Endothelial cell (in vitro differentiated cells): ENCODE measurements around the gene CCDC141. TPM values are rescaled to one million over a fixed set of nuclear protein-coding genes. Genes with fewer than 3 reads are reported as not detected.

Experiments used
- DNase-seq: peaks from one replicate; pipeline ENCODE4 v3.0.0; 2021; ENCODE audit warnings: low spot score
- H3K27ac Mint-ChIP-seq: one replicate; pipeline ENCODE4 v1.8.0; 2021; ENCODE audit warnings: mixed read lengths, inconsistent platforms; ENCODE audit not compliant: unreplicated experiment
- H3K27me3 Mint-ChIP-seq: one replicate; pipeline ENCODE4 v1.8.0; 2021; ENCODE audit warnings: mild to moderate bottlenecking, moderate library complexity, mixed read lengths, inconsistent platforms; ENCODE audit not compliant: unreplicated experiment
- H3K36me3 Mint-ChIP-seq: one replicate; pipeline ENCODE4 v1.8.0; 2021; ENCODE audit warnings: mild to moderate bottlenecking, low read depth, mixed read lengths, inconsistent platforms; ENCODE audit not compliant: unreplicated experiment
- H3K4me1 Mint-ChIP-seq: one replicate; pipeline ENCODE4 v1.8.0; 2021; ENCODE audit warnings: mild to moderate bottlenecking, mixed read lengths, inconsistent platforms; ENCODE audit not compliant: unreplicated experiment
- H3K4me3 Mint-ChIP-seq: one replicate; pipeline ENCODE4 v1.8.0; 2021; ENCODE audit warnings: mild to moderate bottlenecking, mixed read lengths, inconsistent platforms; ENCODE audit not compliant: unreplicated experiment
- H3K9me3 Mint-ChIP-seq: one replicate; pipeline ENCODE4 v1.8.0; 2021; ENCODE audit warnings: mixed read lengths, inconsistent platforms; ENCODE audit not compliant: unreplicated experiment
- CTCF ChIP-seq: fragments of 200-600 bp; sonication (generic); IDR thresholded peaks from one replicate; pipeline ENCODE4 v1.5.0; 2021; ENCODE audit warnings: antibody characterized with exemption; ENCODE audit not compliant: unreplicated experiment
- total RNA-seq: library from RNA; stranded (reverse); fragmentation: NEBNext Ultra II Directional; extraction: Animal tissue kit (Norgen Biotek cat#: 25700); gene quantifications from one replicate; pipeline ENCODE4 v1.2.1, GENCODE V29; 2021; ENCODE audit not compliant: unreplicated experiment

Gene CCDC141
- total RNA-seq, 1 donor from 2014 or later = 0.67 TPM

DNA sequence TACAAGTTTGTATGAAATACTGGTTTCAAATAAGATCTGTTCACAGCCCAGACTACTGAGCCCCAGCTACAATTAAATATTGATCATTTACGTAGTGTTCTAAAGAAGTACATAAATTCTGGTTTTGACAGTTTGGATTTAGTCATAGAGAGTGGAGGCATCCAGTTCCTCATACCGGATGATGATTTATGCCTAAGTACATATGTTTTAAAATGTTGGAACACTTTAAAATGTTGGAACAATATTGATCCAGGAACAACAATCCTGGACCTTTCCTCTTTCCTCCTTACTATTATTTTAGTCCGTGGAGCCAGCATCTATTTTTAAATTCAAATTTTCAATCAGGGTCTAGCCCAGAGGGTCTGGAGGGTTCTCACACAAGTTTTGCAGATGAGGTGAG is 220.0 kb downstream of the CCDC141 start:
- no peak for DNase-seq
- Mint-ChIP-seq H3K4me1 (peaks cover 16% of the 10 kb centered on the region), H3K36me3 (no peaks in the 10 kb centered on the region), H3K27me3 (no peaks in the 10 kb centered on the region), H3K27ac (no peak overlapping the region), H3K4me3 (no peak overlapping the region), H3K9me3 (no peaks in the 10 kb centered on the region)
- no peak for TF ChIP-seq CTCF

GRCh38 chr2:178829299-178829960 is 220.5 kb downstream of the CCDC141 start:
- Mint-ChIP-seq H3K27me3 (no peaks in the 10 kb centered on the region), H3K4me3 (no peak overlapping the region), H3K36me3 (no peaks in the 10 kb centered on the region), H3K9me3 (no peaks in the 10 kb centered on the region), H3K27ac (no peak overlapping the region), H3K4me1 (peaks cover 16% of the 10 kb centered on the region)
- no peak for DNase-seq
- no peak for TF ChIP-seq CTCF

- no peaks in the 10 kb centered on the region for H3K36me3 Mint-ChIP-seq
- no peak for DNase-seq
- no peak overlapping the region for H3K27ac Mint-ChIP-seq
- H3K27me3 Mint-ChIP-seq = no peaks in the 10 kb centered on the region
- peaks cover 16% of the 10 kb centered on the region for H3K4me1 Mint-ChIP-seq
- no peak for TF ChIP-seq CTCF
- H3K4me3 Mint-ChIP-seq = no peak overlapping the region
- no peaks in the 10 kb centered on the region for H3K9me3 Mint-ChIP-seq
These were observed 221.5 kb downstream of the CCDC141 start for GRCh38 chr2:178828486-178828881.

DNA sequence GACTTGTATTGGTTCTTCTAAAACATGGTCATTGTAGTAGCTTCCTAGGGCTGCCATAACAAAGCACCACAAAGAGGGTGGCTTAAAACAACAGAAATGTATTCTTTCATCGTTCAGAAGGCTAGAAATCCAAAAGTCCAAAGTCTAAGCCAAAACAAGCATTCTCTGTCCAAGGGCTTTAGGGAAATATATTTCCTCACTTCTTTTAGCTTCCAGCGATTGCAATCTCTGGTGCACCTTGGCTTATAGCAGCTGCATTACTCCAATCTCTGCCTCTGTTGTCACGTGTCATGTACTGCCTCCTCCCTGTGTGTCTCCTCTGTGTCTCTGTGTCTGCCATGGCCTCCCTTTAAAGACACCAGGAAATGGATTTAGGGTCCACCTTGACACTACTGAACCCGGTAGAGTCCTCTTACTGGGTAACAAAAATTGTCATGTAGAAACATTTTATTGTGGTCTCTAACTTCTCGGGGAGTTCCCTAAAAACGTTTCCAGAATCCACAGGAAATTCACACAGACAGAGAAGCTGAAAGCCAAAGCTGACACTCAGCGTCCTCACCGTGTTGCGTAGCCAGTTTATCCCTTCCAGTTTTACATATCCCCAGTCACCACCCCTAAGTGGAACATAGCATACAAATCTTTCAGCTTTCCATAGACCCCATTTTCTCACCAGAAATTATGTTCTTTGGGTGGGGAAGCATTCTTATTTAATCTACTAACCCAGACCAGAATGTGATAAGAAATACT is 222.0 kb downstream of the CCDC141 start:
- H3K27ac Mint-ChIP-seq = no peak overlapping the region
- no peak for DNase-seq
- no peak for TF ChIP-seq CTCF
- no peak overlapping the region for H3K4me3 Mint-ChIP-seq
- H3K27me3 Mint-ChIP-seq = no peaks in the 10 kb centered on the region
- peaks cover 16% of the 10 kb centered on the region for H3K4me1 Mint-ChIP-seq
- H3K9me3 Mint-ChIP-seq = no peaks in the 10 kb centered on the region
- no peaks in the 10 kb centered on the region for H3K36me3 Mint-ChIP-seq

DNA sequence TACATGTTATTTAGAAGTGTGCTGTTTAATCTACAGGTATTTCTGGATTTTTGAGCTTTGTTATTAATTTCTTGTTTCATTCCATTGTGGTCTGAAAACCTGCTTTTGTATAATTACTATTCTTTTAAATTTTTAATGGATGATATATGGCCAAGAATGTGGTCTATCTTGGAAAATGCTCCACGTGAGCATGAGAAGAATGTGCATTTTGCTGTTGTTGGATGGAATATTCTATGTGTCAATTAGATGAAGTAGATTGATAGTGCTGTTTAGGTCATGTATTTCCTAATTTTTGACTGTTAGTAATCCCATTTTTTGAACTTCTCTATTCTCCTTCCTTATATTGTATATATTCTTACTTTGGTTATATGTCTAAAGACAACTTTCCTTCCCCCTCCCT is 222.8 kb downstream of the CCDC141 start:
- no peak overlapping the region for H3K4me3 Mint-ChIP-seq
- H3K27ac Mint-ChIP-seq = no peak overlapping the region
- no peaks in the 10 kb centered on the region for H3K27me3 Mint-ChIP-seq
- no peak for TF ChIP-seq CTCF
- H3K4me1 Mint-ChIP-seq = peaks cover 16% of the 10 kb centered on the region
- DNase-seq = no peak
- no peaks in the 10 kb centered on the region for H3K36me3 Mint-ChIP-seq
- no peaks in the 10 kb centered on the region for H3K9me3 Mint-ChIP-seq
